ENCODE data around the gene CD248.

CD248 gene

DNA sequence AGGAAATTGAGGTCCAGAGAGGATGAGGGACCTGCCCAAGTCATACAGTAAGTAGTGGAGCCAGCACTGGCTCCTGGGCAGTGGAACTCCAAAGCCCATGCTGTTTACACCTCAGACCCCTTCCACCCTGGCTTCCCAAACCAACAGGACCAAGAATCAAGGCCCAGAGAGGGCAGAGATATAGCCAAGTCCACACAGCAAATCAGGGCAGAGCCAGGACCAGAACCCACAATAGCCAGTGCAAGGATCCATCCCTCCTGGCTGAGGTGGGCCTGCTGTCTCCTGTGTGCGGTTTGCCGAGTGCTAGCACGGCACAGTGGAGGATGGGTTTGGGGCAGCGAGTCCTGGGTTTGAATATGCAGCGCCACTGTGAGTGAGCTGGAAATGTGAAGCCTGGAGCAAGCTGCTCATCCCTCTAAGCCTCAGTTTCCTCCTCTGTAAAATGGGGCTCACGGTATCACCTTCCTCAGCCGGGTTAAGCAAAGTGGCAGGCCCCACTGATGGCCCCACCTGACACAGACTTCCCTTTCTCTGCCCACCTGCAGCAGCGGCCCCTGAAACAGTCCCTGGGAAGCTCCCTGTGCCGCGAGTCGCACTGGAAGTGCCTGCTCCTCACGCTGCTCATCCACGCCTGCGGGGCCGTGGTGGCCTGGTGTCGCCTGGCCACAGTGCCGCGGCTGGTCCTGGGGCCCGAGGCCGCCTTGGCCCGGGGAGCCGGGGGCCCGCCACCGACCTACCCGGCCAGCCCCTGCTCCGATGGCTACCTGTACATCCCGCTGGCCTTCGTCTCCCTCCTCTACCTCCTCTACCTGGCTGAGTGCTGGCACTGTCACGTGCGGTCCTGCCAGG is 22.8 kb downstream of the CD248 start:
- Histone ChIP-seq H3K27ac (replicated peaks) (no peak overlapping the region), H3K4me3 (replicated peaks; ENCODE audit: insufficient read depth, low read length) (no peak overlapping the region), H3K27me3 (ENCODE audit: insufficient read depth, poor library complexity, severe bottlenecking) (peaks cover 17% of the 10 kb centered on the region)
- no peak for DNase-seq (ENCODE audit: low read depth in 1 of 2, low spot score in 1 of 2)
- TF ChIP-seq, protein P1, sequence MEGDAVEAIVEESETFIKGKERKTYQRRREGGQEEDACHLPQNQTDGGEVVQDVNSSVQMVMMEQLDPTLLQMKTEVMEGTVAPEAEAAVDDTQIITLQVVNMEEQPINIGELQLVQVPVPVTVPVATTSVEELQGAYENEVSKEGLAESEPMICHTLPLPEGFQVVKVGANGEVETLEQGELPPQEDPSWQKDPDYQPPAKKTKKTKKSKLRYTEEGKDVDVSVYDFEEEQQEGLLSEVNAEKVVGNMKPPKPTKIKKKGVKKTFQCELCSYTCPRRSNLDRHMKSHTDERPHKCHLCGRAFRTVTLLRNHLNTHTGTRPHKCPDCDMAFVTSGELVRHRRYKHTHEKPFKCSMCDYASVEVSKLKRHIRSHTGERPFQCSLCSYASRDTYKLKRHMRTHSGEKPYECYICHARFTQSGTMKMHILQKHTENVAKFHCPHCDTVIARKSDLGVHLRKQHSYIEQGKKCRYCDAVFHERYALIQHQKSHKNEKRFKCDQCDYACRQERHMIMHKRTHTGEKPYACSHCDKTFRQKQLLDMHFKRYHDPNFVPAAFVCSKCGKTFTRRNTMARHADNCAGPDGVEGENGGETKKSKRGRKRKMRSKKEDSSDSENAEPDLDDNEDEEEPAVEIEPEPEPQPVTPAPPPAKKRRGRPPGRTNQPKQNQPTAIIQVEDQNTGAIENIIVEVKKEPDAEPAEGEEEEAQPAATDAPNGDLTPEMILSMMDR (IDR thresholded peaks at IDR 0.05; ENCODE audit: insufficient read depth, low read length) = no peak
- TF ChIP-seq, protein P2, sequence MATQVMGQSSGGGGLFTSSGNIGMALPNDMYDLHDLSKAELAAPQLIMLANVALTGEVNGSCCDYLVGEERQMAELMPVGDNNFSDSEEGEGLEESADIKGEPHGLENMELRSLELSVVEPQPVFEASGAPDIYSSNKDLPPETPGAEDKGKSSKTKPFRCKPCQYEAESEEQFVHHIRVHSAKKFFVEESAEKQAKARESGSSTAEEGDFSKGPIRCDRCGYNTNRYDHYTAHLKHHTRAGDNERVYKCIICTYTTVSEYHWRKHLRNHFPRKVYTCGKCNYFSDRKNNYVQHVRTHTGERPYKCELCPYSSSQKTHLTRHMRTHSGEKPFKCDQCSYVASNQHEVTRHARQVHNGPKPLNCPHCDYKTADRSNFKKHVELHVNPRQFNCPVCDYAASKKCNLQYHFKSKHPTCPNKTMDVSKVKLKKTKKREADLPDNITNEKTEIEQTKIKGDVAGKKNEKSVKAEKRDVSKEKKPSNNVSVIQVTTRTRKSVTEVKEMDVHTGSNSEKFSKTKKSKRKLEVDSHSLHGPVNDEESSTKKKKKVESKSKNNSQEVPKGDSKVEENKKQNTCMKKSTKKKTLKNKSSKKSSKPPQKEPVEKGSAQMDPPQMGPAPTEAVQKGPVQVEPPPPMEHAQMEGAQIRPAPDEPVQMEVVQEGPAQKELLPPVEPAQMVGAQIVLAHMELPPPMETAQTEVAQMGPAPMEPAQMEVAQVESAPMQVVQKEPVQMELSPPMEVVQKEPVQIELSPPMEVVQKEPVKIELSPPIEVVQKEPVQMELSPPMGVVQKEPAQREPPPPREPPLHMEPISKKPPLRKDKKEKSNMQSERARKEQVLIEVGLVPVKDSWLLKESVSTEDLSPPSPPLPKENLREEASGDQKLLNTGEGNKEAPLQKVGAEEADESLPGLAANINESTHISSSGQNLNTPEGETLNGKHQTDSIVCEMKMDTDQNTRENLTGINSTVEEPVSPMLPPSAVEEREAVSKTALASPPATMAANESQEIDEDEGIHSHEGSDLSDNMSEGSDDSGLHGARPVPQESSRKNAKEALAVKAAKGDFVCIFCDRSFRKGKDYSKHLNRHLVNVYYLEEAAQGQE (IDR thresholded peaks at IDR 0.05; ENCODE audit: insufficient replicate concordance, low read depth) = no peak
- TF ChIP-seq POLR2AphosphoS5 (IDR thresholded peaks at IDR 0.05; ENCODE audit: low read depth) (no peak), GABPA (IDR thresholded peaks at IDR 0.05; ENCODE audit: low read depth) (no peak), SPI1 (IDR thresholded peaks at IDR 0.05; ENCODE audit: borderline replicate concordance, low read depth) (no peak)

DNA sequence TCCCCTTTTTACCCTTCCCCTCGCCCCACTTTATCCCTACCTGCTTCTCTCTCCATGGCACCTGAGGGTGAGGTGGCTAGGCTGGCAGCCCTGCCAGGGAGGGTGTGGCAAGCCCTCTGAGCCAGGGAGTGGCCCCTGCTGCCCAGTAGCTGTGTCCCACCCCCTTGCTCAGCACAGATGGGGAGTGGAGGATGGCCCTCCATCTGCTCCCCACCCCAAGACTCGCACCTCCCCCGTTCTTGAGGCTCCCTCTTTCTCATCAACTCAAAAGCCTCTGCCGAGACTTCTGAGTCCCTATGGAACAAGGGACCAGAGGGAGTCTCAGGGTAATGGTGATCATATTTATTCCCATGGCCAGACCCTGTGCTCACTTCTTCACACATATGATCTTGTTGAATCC is 23.5 kb downstream of the CD248 start:
- TF ChIP-seq POLR2AphosphoS5 (IDR thresholded peaks at IDR 0.05; ENCODE audit: low read depth) = no peak
- TF ChIP-seq, protein P1 (IDR thresholded peaks at IDR 0.05; ENCODE audit: insufficient read depth, low read length) = no peak
- TF ChIP-seq, protein P2 (IDR thresholded peaks at IDR 0.05; ENCODE audit: insufficient replicate concordance, low read depth) = no peak
- TF ChIP-seq SPI1 (IDR thresholded peaks at IDR 0.05; ENCODE audit: borderline replicate concordance, low read depth) = no peak
- TF ChIP-seq GABPA (IDR thresholded peaks at IDR 0.05; ENCODE audit: low read depth) = no peak
- H3K4me3 ChIP-seq (replicated peaks; ENCODE audit: insufficient read depth, low read length) = no peak overlapping the region
- H3K27ac ChIP-seq (replicated peaks) = no peak overlapping the region
- no peak for DNase-seq (ENCODE audit: low read depth in 1 of 2, low spot score in 1 of 2)
- peaks cover 17% of the 10 kb centered on the region for H3K27me3 ChIP-seq (ENCODE audit: insufficient read depth, poor library complexity, severe bottlenecking)

DNA sequence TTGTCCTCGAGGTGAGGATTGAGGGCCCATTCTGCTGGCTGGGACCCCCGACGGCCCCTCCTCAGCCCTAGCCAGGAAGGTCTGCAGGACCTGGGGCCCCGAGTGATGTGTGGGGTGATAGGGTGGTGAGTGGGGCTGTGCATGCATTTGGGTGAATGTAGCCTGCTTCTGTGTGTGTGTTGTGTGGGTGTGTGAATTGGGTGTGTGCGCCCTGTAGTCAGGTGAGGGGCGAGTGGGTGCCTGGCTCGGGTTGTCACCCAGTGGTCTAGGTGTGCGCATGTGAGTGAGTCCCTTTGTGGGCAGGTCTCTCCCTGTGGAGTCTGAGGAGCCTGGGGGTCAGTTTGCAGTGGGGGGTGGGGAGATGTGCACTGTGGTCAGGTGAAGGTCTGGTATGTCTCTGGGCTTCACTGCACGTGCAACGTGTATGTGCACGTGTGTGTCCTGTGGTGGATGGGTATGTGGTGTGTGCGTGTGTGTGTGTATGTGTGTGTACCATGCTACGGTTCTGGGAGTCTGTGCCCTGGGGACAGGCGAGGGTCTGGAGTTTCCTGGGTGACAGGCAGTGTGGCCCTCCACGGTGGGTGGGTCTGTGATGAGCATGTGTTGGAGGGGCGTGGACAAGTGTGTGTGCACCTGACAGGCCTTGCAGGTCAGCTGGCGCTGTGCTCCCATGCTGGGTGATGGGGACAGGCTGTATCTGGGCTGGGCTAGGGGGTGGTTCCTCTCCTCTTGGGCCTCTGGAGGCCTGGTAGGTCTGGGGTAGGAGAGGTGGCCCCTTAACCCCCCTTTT is 24.1 kb downstream of the CD248 start:
- Histone ChIP-seq H3K27me3 (ENCODE audit: insufficient read depth, poor library complexity, severe bottlenecking) (peaks cover 17% of the 10 kb centered on the region), H3K27ac (replicated peaks) (no peak overlapping the region), H3K4me3 (replicated peaks; ENCODE audit: insufficient read depth, low read length) (no peak overlapping the region)
- DNase-seq (ENCODE audit: low read depth in 1 of 2, low spot score in 1 of 2) = no peak
- TF ChIP-seq GABPA (IDR thresholded peaks at IDR 0.05; ENCODE audit: low read depth) = no peak
- TF ChIP-seq SPI1 (IDR thresholded peaks at IDR 0.05; ENCODE audit: borderline replicate concordance, low read depth) = no peak
- TF ChIP-seq, protein P2 (IDR thresholded peaks at IDR 0.05; ENCODE audit: insufficient replicate concordance, low read depth) = no peak
- TF ChIP-seq, protein P1 (IDR thresholded peaks at IDR 0.05; ENCODE audit: insufficient read depth, low read length) = no peak
- TF ChIP-seq POLR2AphosphoS5 (IDR thresholded peaks at IDR 0.05; ENCODE audit: low read depth) = no peak

All from HL-60 (cell line).